Kidney tubule cell (primary cell): Measurements from ENCODE around the gene PDE6A.

ENCODE experiments used
- DNase-seq: peaks from one replicate; pipeline ENCODE4 v3.0.0-alpha.2; 2018; ENCODE audit warnings: low spot score

Gene PDE6A

DNA sequence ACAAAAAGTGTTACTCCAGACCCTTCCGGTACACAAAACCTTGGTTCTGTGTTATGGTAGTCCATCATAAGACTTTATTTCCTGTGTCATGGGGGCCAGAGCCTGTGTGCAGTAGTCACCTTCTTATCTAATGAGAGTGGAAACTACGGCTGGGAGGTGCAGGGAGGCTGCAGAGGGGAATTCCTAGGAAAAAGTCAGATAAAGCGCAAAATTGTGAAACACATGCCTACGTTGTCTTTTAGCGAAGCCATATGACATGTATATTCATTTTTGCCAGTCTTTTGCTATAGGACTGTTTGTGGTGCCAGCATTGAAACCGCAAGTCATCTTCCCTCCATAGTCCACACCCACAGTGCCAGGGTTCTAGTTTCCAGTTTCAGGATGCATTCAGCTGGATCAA is 133.7 kb downstream of the PDE6A start:
- no peak for DNase-seq

DNA sequence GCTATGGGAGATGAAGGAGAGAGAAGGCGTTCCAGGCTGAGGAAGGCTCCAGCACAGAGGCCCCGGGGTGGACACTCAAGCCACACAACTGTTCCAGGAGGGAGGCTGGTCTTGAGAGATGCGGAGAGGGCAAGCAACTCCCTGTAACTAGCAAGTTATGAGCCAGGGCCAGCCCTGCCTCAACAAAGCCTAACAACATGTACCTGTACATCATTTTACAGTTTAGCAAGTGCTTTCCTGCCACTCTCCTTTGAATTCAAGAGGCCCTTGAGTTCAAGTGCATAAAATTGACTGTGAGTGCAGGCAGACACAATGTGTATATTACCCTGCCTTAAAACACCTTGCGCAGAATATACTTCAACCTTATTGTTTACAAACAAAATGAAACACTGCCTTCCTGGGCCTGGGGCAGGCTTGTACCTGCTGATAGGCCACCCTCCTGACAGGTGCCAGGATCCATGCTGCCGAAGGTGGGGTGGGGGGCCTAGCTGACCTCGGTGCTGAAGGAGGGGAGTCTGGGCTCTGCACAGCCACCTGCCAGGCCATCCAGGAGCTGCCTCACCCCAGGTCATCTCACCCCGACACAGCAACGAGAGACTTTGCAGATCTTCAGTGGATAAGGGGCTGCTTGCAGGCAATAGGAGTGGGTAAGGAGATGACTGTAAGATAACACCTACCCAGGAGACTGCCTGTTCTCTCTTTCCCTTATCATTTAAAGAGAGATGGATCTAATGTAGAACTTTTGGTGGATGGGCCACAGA is 134.5 kb downstream of the PDE6A start:
- no peak for DNase-seq

DNA sequence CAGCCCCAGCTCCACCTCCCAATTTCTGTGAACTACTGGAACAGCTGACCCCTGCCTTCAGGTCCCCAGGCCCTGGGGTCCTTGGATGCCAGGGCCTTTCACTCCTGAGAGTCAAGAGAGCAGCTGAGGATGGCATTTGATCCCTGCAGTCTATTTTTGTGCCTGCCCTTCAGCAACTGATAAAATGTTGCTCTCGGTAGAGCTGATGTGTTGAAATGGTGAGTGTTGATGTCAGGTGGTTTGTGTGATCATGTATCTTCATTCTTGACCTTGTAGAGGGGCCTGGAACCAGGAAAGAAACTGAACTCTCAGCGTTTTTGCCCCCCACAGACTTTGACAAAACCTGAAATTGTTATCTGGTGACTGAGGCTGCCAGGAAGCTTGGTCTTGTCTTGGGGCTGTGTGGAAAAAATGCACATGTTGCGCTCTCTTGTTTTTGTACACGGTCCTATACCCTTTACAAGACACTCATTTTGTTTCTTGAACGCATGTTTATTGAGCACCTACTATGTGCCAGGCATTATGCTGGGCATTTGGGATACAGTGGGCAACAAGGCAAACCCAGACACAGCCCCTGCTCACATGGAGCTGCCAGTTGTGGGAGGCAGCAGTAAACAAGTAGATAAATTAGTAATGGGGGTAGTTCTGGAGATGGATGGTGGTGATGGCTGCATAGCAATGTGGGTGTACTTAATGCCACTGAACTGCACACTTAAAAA is 136.2 kb downstream of the PDE6A start:
- no peak for DNase-seq
